ENCODE results near the gene ETV6. TPM values are rescaled to one million over a fixed set of nuclear protein-coding genes. Genes with fewer than 3 reads are reported as not detected.

The ETV6 gene
- total RNA-seq, 3 donors from 2014 or later = 17.8 to 58.7 (median 45.2) TPM

- H3K4me1 ChIP-seq = peaks cover 0 to 27% of the 10 kb centered on the region in 2 donors
- peak overlapping the region in 1 of 2 donors; percentile 62 for H3K27ac ChIP-seq
These were observed 35.8 kb downstream of the ETV6 start for GRCh38 chr12:11685316-11685715.

GRCh38 chr12:11685716-11686115, 36.2 kb downstream of the ETV6 start:
- peak overlapping the region in 1 of 2 donors; percentile 40 for H3K27ac ChIP-seq
- intact Hi-C loops (cut with DNase I; ENCODE audit: low total_unique reads) = no loop called here
- DNase-seq (ENCODE audit: low spot score in 2 of 2) = no peak

More at GRCh38 chr12:11685316-11685715, 35.8 kb downstream of the ETV6 start:
- Histone ChIP-seq H3K4me3 (no peak overlapping the region), H3K9me3 (no peaks in the 10 kb centered on the region), H3K36me3 (no peaks in the 10 kb centered on the region), H3K27me3 (no peaks in the 10 kb centered on the region)
- TF ChIP-seq CTCF (IDR thresholded peaks at IDR 0.05) = no peak
- no peak for TF ChIP-seq POLR2A (IDR thresholded peaks at IDR 0.05)
- no peak for TF ChIP-seq POLR2AphosphoS5 (IDR thresholded peaks at IDR 0.05)
- DNase-seq (ENCODE audit: low spot score in 2 of 2) = no peak
- intact Hi-C loops (cut with DNase I; ENCODE audit: low total_unique reads) = no loop called here

GRCh38 chr12:11686120-11686519, 36.6 kb downstream of the ETV6 start:
- Histone ChIP-seq H3K9me3 (no peaks in the 10 kb centered on the region), H3K27ac (peak overlapping the region in 1 of 2 donors; percentile 40), H3K4me1 (peaks cover 0 to 27% of the 10 kb centered on the region in 2 donors), H3K4me3 (no peak overlapping the region), H3K27me3 (no peaks in the 10 kb centered on the region), H3K36me3 (no peaks in the 10 kb centered on the region)
- intact Hi-C loops (cut with DNase I; ENCODE audit: low total_unique reads) = no loop called here
- no peak for DNase-seq (ENCODE audit: low spot score in 2 of 2)
- TF ChIP-seq POLR2AphosphoS5 (IDR thresholded peaks at IDR 0.05) = no peak

More at GRCh38 chr12:11685716-11686115, 36.2 kb downstream of the ETV6 start:
- Histone ChIP-seq H3K27me3 (no peaks in the 10 kb centered on the region), H3K36me3 (no peaks in the 10 kb centered on the region), H3K4me1 (peaks cover 0 to 27% of the 10 kb centered on the region in 2 donors), H3K9me3 (no peaks in the 10 kb centered on the region), H3K4me3 (no peak overlapping the region)
- TF ChIP-seq POLR2A (IDR thresholded peaks at IDR 0.05) (no peak), CTCF (IDR thresholded peaks at IDR 0.05) (no peak), POLR2AphosphoS5 (IDR thresholded peaks at IDR 0.05) (no peak)

- intact Hi-C loops (cut with DNase I; ENCODE audit: low total_unique reads) = no loop called here
- TF ChIP-seq POLR2AphosphoS5 (IDR thresholded peaks at IDR 0.05) = no peak
- no peak for TF ChIP-seq CTCF (IDR thresholded peaks at IDR 0.05)
- no peak for TF ChIP-seq POLR2A (IDR thresholded peaks at IDR 0.05)
- Histone ChIP-seq H3K36me3 (no peaks in the 10 kb centered on the region), H3K4me1 (peaks cover 0 to 27% of the 10 kb centered on the region in 2 donors), H3K27me3 (no peaks in the 10 kb centered on the region), H3K9me3 (no peaks in the 10 kb centered on the region), H3K4me3 (no peak overlapping the region), H3K27ac (peak overlapping the region; percentile 81)
- no peak for DNase-seq (ENCODE audit: low spot score in 2 of 2)
These were observed 38.1 kb downstream of the ETV6 start for GRCh38 chr12:11687528-11687927.

GRCh38 chr12:11688379-11688778, 38.9 kb downstream of the ETV6 start:
- no peaks in the 10 kb centered on the region for H3K27me3 ChIP-seq
- intact Hi-C loops (cut with DNase I; ENCODE audit: low total_unique reads) = no loop called here
- H3K27ac ChIP-seq = peak overlapping the region; percentile 81
- no peak for DNase-seq (ENCODE audit: low spot score in 2 of 2)
- no peak for TF ChIP-seq CTCF (IDR thresholded peaks at IDR 0.05)
- TF ChIP-seq POLR2AphosphoS5 (IDR thresholded peaks at IDR 0.05) = no peak
- TF ChIP-seq POLR2A (IDR thresholded peaks at IDR 0.05) = no peak
- no peak overlapping the region for H3K4me3 ChIP-seq
- peaks cover 0 to 27% of the 10 kb centered on the region in 2 donors for H3K4me1 ChIP-seq
- H3K9me3 ChIP-seq = no peaks in the 10 kb centered on the region
- no peaks in the 10 kb centered on the region for H3K36me3 ChIP-seq

GRCh38 chr12:11688831-11689230, 39.4 kb downstream of the ETV6 start:
- no peaks in the 10 kb centered on the region for H3K27me3 ChIP-seq
- intact Hi-C loops (cut with DNase I; ENCODE audit: low total_unique reads) = no loop called here
- DNase-seq (ENCODE audit: low spot score in 2 of 2) = no peak
- no peak overlapping the region for H3K4me3 ChIP-seq
- peak overlapping the region; percentile 81 for H3K27ac ChIP-seq
- H3K4me1 ChIP-seq = peaks cover 0 to 24% of the 10 kb centered on the region in 2 donors
- H3K36me3 ChIP-seq = no peaks in the 10 kb centered on the region
- no peaks in the 10 kb centered on the region for H3K9me3 ChIP-seq
- TF ChIP-seq POLR2A (IDR thresholded peaks at IDR 0.05) = no peak
- no peak for TF ChIP-seq POLR2AphosphoS5 (IDR thresholded peaks at IDR 0.05)
- no peak for TF ChIP-seq CTCF (IDR thresholded peaks at IDR 0.05)
